GM10248 (cell line): ENCODE measurements around the gene ITGB7.
A peak's percentile ranks its signal among the peaks of the same experiment; 100 is the strongest.

Experiments
- CTCF ChIA-PET: fragments of 300-600 bp; sonication (Branson Sonifier 250); formaldehyde crosslinking; extraction: SDS; loops from one replicate; lab custom pipeline; 2021; ENCODE audit warnings: antibody characterized with exemption; lab: Yijun Ruan, JAX
- POLR2A ChIA-PET: fragments of 350-650 bp; sonication (Branson Sonifier 250); formaldehyde crosslinking; extraction: SDS; loops from one replicate; lab custom pipeline; 2020; ENCODE audit warnings: antibody characterized with exemption; lab: Yijun Ruan, JAX
- DNase-seq: peaks from one replicate; pipeline ENCODE4 v3.0.0; 2012; ENCODE audit errors: extremely low spot score
- TF ChIP-seq, protein P1 (sequence below): IDR thresholded peaks from 2 replicates; pipeline ENCODE4 v1.5.1; 2012; ENCODE audit warnings: mild to moderate bottlenecking, low read depth; ENCODE audit errors: extremely low read depth, missing control alignments, control extremely low read depth

The ITGB7 gene, protein sequence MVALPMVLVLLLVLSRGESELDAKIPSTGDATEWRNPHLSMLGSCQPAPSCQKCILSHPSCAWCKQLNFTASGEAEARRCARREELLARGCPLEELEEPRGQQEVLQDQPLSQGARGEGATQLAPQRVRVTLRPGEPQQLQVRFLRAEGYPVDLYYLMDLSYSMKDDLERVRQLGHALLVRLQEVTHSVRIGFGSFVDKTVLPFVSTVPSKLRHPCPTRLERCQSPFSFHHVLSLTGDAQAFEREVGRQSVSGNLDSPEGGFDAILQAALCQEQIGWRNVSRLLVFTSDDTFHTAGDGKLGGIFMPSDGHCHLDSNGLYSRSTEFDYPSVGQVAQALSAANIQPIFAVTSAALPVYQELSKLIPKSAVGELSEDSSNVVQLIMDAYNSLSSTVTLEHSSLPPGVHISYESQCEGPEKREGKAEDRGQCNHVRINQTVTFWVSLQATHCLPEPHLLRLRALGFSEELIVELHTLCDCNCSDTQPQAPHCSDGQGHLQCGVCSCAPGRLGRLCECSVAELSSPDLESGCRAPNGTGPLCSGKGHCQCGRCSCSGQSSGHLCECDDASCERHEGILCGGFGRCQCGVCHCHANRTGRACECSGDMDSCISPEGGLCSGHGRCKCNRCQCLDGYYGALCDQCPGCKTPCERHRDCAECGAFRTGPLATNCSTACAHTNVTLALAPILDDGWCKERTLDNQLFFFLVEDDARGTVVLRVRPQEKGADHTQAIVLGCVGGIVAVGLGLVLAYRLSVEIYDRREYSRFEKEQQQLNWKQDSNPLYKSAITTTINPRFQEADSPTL

DNA sequence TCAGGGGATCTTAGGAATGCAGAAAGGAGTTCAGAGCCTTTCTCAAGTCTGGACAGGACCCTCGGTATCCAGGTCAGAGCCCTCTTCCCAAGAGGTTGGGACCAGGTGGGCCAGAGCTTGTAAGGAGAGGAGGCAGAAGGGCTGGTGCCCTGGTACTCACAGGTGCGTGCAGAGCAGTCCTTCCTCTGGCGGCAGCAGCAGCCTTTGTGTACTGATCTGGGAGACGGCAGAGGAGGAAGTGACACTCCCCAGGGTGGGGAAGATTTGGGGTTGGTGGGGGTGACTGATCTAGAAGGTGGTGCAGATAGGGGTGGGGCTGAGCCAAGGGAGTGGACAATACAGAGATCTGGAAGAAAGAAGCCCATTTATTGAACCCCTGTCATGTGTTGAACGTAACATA, at the start of gene ITGB7:
Gene ITGB7, minus strand, starts transcription at position 210 of the 400 bp plus-strand sequence. CDS start 6,808 bp downstream, outside the sequence.
- ChIA-PET POLR2A (no interaction called here), CTCF (interaction anchor here (0.7 to 19.5 kb wide), 9 partner anchors 9 to 145 kb away, joined by 3 to 383 read pairs (median 3); partner anchors contain the start of genes AAAS, CSAD, MYG1 and PFDN5)
- TF ChIP-seq, protein P1, sequence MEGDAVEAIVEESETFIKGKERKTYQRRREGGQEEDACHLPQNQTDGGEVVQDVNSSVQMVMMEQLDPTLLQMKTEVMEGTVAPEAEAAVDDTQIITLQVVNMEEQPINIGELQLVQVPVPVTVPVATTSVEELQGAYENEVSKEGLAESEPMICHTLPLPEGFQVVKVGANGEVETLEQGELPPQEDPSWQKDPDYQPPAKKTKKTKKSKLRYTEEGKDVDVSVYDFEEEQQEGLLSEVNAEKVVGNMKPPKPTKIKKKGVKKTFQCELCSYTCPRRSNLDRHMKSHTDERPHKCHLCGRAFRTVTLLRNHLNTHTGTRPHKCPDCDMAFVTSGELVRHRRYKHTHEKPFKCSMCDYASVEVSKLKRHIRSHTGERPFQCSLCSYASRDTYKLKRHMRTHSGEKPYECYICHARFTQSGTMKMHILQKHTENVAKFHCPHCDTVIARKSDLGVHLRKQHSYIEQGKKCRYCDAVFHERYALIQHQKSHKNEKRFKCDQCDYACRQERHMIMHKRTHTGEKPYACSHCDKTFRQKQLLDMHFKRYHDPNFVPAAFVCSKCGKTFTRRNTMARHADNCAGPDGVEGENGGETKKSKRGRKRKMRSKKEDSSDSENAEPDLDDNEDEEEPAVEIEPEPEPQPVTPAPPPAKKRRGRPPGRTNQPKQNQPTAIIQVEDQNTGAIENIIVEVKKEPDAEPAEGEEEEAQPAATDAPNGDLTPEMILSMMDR = no peak
- DNase-seq = peak; percentile 80

DNA sequence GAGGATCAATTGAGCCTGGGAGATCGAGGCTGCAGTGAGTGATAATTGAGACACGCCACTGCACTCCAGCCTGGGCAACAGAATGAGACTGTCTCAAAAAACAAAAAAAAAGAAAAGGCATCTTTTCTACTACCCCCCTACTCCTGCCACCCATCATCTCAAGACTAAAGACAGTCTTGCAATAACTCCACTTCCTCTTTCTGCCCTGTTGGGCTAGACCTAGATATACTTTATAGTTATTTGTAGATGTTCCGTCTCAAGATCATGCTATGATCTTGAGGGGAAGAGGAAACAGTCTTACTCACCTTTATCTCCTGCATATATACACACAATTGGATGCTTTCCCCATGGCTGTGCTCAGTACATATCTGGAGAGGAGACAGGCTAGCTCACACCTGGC, 48.9 kb upstream of the ITGB7 start:
- DNase-seq = no peak
- TF ChIP-seq, protein P1 = no peak
- POLR2A ChIA-PET = no interaction called here
- CTCF ChIA-PET = interaction anchor here (1.2 to 7.1 kb wide), 6 partner anchors 11 to 75 kb away, joined by 3 to 69 read pairs (median 4); partner anchors contain the start of genes CSAD, ESPL1 and PFDN5

DNA sequence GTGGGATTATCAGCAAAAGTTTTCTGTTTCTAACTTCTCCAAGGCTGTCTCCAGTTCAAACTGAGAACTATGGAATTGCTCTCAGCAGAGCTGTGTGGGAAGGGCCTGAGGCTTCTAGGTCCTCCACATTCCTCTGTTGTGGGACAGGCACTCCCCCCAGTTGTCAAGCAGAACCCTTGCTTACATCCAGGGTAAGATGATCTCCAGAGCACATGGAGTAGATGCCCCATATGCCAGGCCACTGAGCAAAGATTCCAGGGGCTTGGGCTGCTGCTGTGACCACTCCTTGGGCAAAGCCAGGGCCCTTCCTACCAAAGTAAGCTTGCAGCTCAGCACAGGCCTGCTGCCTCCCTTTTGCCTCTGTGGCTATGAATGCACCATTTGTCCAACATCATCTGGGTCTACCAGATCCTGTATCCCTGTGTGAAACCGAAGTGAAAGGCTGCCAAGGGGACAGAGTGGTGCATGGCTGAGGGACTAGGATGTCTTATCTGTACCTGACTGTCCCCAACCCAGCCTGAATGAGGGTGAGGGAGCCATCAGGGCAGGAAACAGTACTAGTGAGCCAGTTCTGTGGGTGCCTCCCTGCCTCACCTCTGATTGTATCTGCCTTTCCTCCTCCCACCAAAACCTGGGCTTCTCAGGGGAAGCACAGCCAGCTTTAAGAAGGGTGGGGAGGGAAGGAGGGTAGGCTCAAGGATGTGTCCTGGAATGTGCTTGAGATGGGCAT, 47.9 kb upstream of the ITGB7 start:
- ChIA-PET CTCF (interaction anchor here (0.9 to 7.1 kb wide), 6 partner anchors 12 to 98 kb away, joined by 3 to 69 read pairs (median 6); partner anchors contain the start of genes AAAS and ESPL1), POLR2A (no interaction called here)
- no peak for DNase-seq

DNA sequence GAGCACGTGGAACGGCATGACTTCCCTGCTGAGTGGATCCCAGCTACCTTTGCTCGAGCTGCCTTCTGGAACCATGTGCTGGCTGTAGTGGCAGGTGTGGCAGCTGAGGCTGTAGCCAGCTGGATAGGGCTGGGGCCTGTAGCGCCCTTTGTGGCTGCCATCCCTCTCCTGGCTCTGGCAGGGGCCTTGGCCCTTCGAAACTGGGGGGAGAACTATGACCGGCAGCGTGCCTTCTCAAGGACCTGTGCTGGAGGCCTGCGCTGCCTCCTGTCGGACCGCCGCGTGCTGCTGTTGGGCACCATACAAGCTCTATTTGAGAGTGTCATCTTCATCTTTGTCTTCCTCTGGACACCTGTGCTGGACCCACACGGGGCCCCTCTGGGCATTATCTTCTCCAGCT, 46.2 kb upstream of the ITGB7 start:
- TF ChIP-seq, protein P1 = no peak
- DNase-seq = no peak
- ChIA-PET CTCF (interaction anchor here (0.7 to 7.1 kb wide), 11 partner anchors 11 to 187 kb away, joined by 3 to 69 read pairs (median 5); partner anchors contain the start of genes AAAS and ESPL1), POLR2A (interaction anchor here (0.6 kb wide), 1 partner anchor 40 kb away, joined by 3 read pairs; no protein-coding TSS in a partner anchor)

More for the DNA sequence above, 47.9 kb upstream of the ITGB7 start:
- TF ChIP-seq, protein P1 = no peak

DNA sequence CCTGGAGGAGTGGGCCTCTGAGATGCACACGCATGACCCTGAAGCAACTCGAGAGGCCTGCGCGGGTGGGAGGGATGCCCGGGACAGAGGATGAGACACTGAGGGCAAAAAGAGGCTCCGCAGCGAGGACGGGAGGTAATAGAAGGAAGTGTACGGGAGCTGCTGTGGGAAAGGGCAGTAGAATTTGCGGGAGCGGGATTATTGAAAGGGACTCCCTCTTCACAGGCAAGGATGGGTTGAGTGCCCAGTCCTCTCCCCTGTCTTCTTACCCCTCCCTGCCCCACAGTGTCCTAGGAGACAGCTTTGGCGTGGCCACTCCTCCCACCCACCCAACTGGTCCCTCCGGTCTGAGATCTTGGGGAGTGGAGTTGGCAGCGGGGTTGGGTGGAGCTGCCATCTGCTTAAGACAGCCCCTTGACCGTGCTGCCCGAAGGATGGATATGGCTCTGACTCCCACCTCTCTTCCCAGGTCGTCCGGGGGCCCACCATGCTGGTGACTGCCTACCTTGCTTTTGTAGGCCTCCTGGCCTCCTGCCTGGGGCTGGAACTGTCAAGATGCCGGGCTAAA, 45.4 kb upstream of the ITGB7 start:
- TF ChIP-seq, protein P1 = no peak
- no peak for DNase-seq
- ChIA-PET CTCF (interaction anchor here (0.9 to 7.1 kb wide), 10 partner anchors 11 to 100 kb away, joined by 3 to 69 read pairs (median 6); partner anchors contain the start of genes AAAS and ESPL1), POLR2A (no interaction called here)
